ENCODE data around the gene MAPKAPK2. TPM values are rescaled to one million over a fixed set of nuclear protein-coding genes. Genes with fewer than 3 reads are reported as not detected.

MAPKAPK2 gene
- polyA plus RNA-seq, 1 of the 3 experiments (the other 2 are of a cell fraction), result 46.8 TPM

GRCh38 chr1:206653715-206654459 lies 30.8 kb upstream of the MAPKAPK2 start:
- CTCF ChIA-PET, result interaction anchor here (1.1 to 5.6 kb wide), 2 partner anchors 11 to 72 kb away, joined by 3 to 46 read pairs; no protein-coding TSS in a partner anchor

DNA sequence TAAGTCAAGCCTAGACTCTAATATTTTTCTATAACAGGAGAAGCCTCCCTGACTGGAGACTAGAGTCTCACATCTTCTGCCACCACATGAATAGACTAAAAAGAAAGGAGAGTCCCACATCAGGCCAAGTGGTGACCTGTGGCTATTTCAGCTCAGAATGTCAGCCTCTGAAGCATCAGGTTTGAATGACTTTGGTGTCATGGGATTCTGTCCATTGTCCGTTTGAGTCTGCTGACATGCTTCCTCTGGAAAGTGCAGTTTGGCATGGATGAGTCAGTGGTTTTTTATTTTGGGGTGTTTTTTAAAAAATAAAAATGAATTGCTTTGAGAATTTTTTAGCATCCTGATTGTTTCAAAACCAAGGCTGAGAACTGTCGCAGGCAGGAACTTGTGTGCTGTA lies 29.9 kb upstream of the MAPKAPK2 start:
- Histone ChIP-seq H3K9me3 (no peaks in the 10 kb centered on the region), H3F3A (replicated peaks; ENCODE audit: insufficient read depth) (peaks cover 6% of the 10 kb centered on the region), H3K36me3 (replicated peaks in 1 of 2; ENCODE audit: control insufficient read depth in 1 of 2, insufficient read depth in 2 of 2, low read length in 1 of 2) (peaks cover 0 to 14% of the 10 kb centered on the region in 2 experiments), H2AFZ (ENCODE audit: low read depth) (no peak overlapping the region), H3K79me2 (ENCODE audit: insufficient read depth) (no peaks in the 10 kb centered on the region), H3K4me2 (no peak overlapping the region), H3K9ac (no peak overlapping the region), H3K4me1 (ENCODE audit: control insufficient read depth in 1 of 2, insufficient read depth in 2 of 2, low read depth in 1 of 2, low read length in 1 of 2) (peaks cover 0 to 11% of the 10 kb centered on the region in 2 experiments; a peak in 1 of 4 replicates), H4K20me1 (ENCODE audit: insufficient read depth) (no peaks in the 10 kb centered on the region), H3K9me2 (no peaks in the 10 kb centered on the region), H3K4me3 (ENCODE audit: low read depth in 2 of 2, low read length in 1 of 2) (no peak overlapping the region), H3K27ac (ENCODE audit: low read depth in 2 of 2, low read length in 1 of 2) (no peak overlapping the region), H3K27me3 (ENCODE audit: insufficient read depth) (no peaks in the 10 kb centered on the region)
- DNase-seq, result no peak
- POLR2A ChIA-PET, result interaction anchor here (0.7 kb wide), 1 partner anchor 20 kb away, joined by 3 read pairs; the partner anchor contains the start of gene DYRK3
- CTCF ChIA-PET, result interaction anchor here (0.6 to 17.9 kb wide), 4 partner anchors 10 to 750 kb away, joined by 3 to 450 read pairs (median 25); partner anchors contain the start of gene DYRK3
- 82% methylated on average over 2 of the region's 2 CpGs for WGBS (ENCODE audit: low lambda C conversion rate)
- no peak for TF ChIP-seq MAX (IDR thresholded peaks at IDR 0.05; ENCODE audit: low read depth)
- TF ChIP-seq USF1 (IDR thresholded peaks at IDR 0.05; ENCODE audit: borderline replicate concordance, low read depth), result no peak
- TF ChIP-seq, protein P1, sequence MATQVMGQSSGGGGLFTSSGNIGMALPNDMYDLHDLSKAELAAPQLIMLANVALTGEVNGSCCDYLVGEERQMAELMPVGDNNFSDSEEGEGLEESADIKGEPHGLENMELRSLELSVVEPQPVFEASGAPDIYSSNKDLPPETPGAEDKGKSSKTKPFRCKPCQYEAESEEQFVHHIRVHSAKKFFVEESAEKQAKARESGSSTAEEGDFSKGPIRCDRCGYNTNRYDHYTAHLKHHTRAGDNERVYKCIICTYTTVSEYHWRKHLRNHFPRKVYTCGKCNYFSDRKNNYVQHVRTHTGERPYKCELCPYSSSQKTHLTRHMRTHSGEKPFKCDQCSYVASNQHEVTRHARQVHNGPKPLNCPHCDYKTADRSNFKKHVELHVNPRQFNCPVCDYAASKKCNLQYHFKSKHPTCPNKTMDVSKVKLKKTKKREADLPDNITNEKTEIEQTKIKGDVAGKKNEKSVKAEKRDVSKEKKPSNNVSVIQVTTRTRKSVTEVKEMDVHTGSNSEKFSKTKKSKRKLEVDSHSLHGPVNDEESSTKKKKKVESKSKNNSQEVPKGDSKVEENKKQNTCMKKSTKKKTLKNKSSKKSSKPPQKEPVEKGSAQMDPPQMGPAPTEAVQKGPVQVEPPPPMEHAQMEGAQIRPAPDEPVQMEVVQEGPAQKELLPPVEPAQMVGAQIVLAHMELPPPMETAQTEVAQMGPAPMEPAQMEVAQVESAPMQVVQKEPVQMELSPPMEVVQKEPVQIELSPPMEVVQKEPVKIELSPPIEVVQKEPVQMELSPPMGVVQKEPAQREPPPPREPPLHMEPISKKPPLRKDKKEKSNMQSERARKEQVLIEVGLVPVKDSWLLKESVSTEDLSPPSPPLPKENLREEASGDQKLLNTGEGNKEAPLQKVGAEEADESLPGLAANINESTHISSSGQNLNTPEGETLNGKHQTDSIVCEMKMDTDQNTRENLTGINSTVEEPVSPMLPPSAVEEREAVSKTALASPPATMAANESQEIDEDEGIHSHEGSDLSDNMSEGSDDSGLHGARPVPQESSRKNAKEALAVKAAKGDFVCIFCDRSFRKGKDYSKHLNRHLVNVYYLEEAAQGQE (IDR thresholded peaks at IDR 0.05; ENCODE audit: low read depth, low read length), result no peak
- no peak for TF ChIP-seq ZBTB33 (IDR thresholded peaks at IDR 0.05; ENCODE audit: borderline replicate concordance, low read depth)
- no peak for TF ChIP-seq FOXM1 (IDR thresholded peaks at IDR 0.05; ENCODE audit: low read depth)
- no peak for TF ChIP-seq EZH2phosphoT487 (IDR thresholded peaks at IDR 0.05; ENCODE audit: borderline replicate concordance, low read depth)
- no peak for TF ChIP-seq GATA2 (CRISPR knock-in tag; IDR thresholded peaks at IDR 0.05)
- TF ChIP-seq JUND (IDR thresholded peaks at IDR 0.05), result no peak
- TF ChIP-seq, protein P2, sequence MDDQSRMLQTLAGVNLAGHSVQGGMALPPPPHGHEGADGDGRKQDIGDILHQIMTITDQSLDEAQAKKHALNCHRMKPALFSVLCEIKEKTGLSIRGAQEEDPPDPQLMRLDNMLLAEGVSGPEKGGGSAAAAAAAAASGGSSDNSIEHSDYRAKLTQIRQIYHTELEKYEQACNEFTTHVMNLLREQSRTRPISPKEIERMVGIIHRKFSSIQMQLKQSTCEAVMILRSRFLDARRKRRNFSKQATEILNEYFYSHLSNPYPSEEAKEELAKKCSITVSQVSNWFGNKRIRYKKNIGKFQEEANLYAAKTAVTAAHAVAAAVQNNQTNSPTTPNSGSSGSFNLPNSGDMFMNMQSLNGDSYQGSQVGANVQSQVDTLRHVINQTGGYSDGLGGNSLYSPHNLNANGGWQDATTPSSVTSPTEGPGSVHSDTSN (IDR thresholded peaks at IDR 0.05), result no peak
- TF ChIP-seq NFIC (IDR thresholded peaks at IDR 0.05; ENCODE audit: borderline replicate concordance), result no peak

More at GRCh38 chr1:206653715-206654459, 30.8 kb upstream of the MAPKAPK2 start:
- WGBS (ENCODE audit: low lambda C conversion rate), result 97% methylated on average over 7 of the region's 7 CpGs
- Histone ChIP-seq H4K20me1 (ENCODE audit: insufficient read depth) (no peaks in the 10 kb centered on the region), H3K9me3 (no peaks in the 10 kb centered on the region), H3K79me2 (ENCODE audit: insufficient read depth) (no peaks in the 10 kb centered on the region), H3K9me2 (no peaks in the 10 kb centered on the region), H3K36me3 (replicated peaks in 1 of 2; ENCODE audit: control insufficient read depth in 1 of 2, insufficient read depth in 2 of 2, low read length in 1 of 2) (peaks cover 3 to 21% of the 10 kb centered on the region in 2 experiments), H3F3A (replicated peaks; ENCODE audit: insufficient read depth) (peaks cover 6% of the 10 kb centered on the region), H2AFZ (ENCODE audit: low read depth) (no peak overlapping the region), H3K4me2 (no peak overlapping the region), H3K4me3 (ENCODE audit: low read depth in 2 of 2, low read length in 1 of 2) (no peak overlapping the region), H3K4me1 (ENCODE audit: control insufficient read depth in 1 of 2, insufficient read depth in 2 of 2, low read depth in 1 of 2, low read length in 1 of 2) (peaks cover 0 to 11% of the 10 kb centered on the region in 2 experiments; a peak in 1 of 4 replicates), H3K27me3 (ENCODE audit: insufficient read depth) (no peaks in the 10 kb centered on the region), H3K27ac (ENCODE audit: low read depth in 2 of 2, low read length in 1 of 2) (no peak overlapping the region), H3K9ac (no peak overlapping the region)
- no peak for DNase-seq
- no peak for TF ChIP-seq SMC3 (IDR thresholded peaks at IDR 0.05; ENCODE audit: low read depth, low read length)
- TF ChIP-seq FOSL2 (IDR thresholded peaks at IDR 0.05; ENCODE audit: borderline replicate concordance, low read depth), result no peak
- no peak for TF ChIP-seq GATA2 (CRISPR knock-in tag; IDR thresholded peaks at IDR 0.05)
- TF ChIP-seq, protein P3, sequence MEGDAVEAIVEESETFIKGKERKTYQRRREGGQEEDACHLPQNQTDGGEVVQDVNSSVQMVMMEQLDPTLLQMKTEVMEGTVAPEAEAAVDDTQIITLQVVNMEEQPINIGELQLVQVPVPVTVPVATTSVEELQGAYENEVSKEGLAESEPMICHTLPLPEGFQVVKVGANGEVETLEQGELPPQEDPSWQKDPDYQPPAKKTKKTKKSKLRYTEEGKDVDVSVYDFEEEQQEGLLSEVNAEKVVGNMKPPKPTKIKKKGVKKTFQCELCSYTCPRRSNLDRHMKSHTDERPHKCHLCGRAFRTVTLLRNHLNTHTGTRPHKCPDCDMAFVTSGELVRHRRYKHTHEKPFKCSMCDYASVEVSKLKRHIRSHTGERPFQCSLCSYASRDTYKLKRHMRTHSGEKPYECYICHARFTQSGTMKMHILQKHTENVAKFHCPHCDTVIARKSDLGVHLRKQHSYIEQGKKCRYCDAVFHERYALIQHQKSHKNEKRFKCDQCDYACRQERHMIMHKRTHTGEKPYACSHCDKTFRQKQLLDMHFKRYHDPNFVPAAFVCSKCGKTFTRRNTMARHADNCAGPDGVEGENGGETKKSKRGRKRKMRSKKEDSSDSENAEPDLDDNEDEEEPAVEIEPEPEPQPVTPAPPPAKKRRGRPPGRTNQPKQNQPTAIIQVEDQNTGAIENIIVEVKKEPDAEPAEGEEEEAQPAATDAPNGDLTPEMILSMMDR (IDR thresholded peaks at IDR 0.05), result no peak
- TF ChIP-seq TAF1 (IDR thresholded peaks at IDR 0.05; ENCODE audit: borderline replicate concordance, low read depth, low read length), result no peak
- no peak for TF ChIP-seq JUND (IDR thresholded peaks at IDR 0.05)
- TF ChIP-seq EP300 (IDR thresholded peaks at IDR 0.05; ENCODE audit: borderline replicate concordance in 1 of 2, low read depth in 1 of 2, low read length in 1 of 2), result no peak
- POLR2A ChIA-PET, result no interaction called here

Data from SK-N-SH (cell line).